H9 (cell line): ENCODE data around the gene TBL3. TPM values are rescaled to one million over a fixed set of nuclear protein-coding genes. Genes with fewer than 3 reads are reported as not detected.

Source experiments
- DNase-seq: peaks from one replicate; pipeline ENCODE4 v3.0.0-alpha.2; 2017
- H2AFZ ChIP-seq: one replicate; pipeline ENCODE4 v1.6.1; 2013; ENCODE audit warnings: mild to moderate bottlenecking, low read length, control low read depth, moderate library complexity
- H2AK5ac ChIP-seq: 2 replicates; pipeline ENCODE4 v1.6.1; 2013; ENCODE audit warnings: low read length, control low read depth, mixed read lengths; ENCODE audit not compliant: insufficient read length
- H2BK120ac ChIP-seq: one replicate; pipeline ENCODE4 v1.6.1; 2013; ENCODE audit warnings: low read depth, mild to moderate bottlenecking, low read length, control low read depth, inconsistent platforms; ENCODE audit not compliant: poor library complexity, severe bottlenecking
- H2BK12ac ChIP-seq: 2 replicates; pipeline ENCODE4 v1.6.1; 2013; ENCODE audit warnings: low read length, control low read depth, mixed read lengths, low read depth; ENCODE audit not compliant: insufficient read length
- H2BK15ac ChIP-seq: 2 replicates; pipeline ENCODE4 v1.6.1; 2013; ENCODE audit warnings: low read depth, low read length, control low read depth
- H2BK20ac ChIP-seq: one replicate; pipeline ENCODE4 v1.6.1; 2013; ENCODE audit warnings: low read depth, mild to moderate bottlenecking, low read length, control low read depth, inconsistent platforms; ENCODE audit not compliant: poor library complexity, severe bottlenecking
- H2BK5ac ChIP-seq: 2 replicates; pipeline ENCODE4 v1.6.1; 2013; ENCODE audit warnings: low read length, control low read depth, mixed read lengths; ENCODE audit not compliant: insufficient read length
- H3K14ac ChIP-seq: 2 replicates; pipeline ENCODE4 v1.6.1; 2013; ENCODE audit warnings: low read length, control low read depth; ENCODE audit not compliant: insufficient read depth
- H3K18ac ChIP-seq: 2 replicates; pipeline ENCODE4 v1.6.1; 2013; ENCODE audit warnings: low read depth, mild to moderate bottlenecking, mixed read lengths, low read length, control low read depth; ENCODE audit not compliant: insufficient read length
- H3K23ac ChIP-seq: 2 replicates; pipeline ENCODE4 v1.6.1; 2013; ENCODE audit warnings: low read length, control low read depth, mixed read lengths, low read depth; ENCODE audit not compliant: insufficient read length
- H3K23me2 ChIP-seq: 2 replicates; pipeline ENCODE4 v1.6.1; 2013; ENCODE audit warnings: low read depth, mild to moderate bottlenecking, mixed read lengths, low read length, control low read depth; ENCODE audit not compliant: insufficient read length, poor library complexity, severe bottlenecking
- H3K27ac ChIP-seq: 2 replicates; pipeline ENCODE4 v1.5.1; 2013; ENCODE audit warnings: low read length, control low read depth, mixed read lengths, low read depth; ENCODE audit not compliant: insufficient read length
- H3K27me3 ChIP-seq: 2 replicates; pipeline ENCODE4 v1.6.1; 2013; ENCODE audit warnings: low read length, control low read depth, inconsistent platforms; ENCODE audit not compliant: insufficient read depth
- H3K4ac ChIP-seq: 2 replicates; pipeline ENCODE4 v1.6.1; 2013; ENCODE audit warnings: low read depth, mild to moderate bottlenecking, control low read depth, inconsistent platforms, low read length, moderate library complexity
- H3K4me1 ChIP-seq: 2 replicates; pipeline ENCODE4 v1.6.1; 2013; ENCODE audit warnings: low read length, control low read depth, inconsistent platforms; ENCODE audit not compliant: insufficient read depth
- H3K4me2 ChIP-seq: 2 replicates; pipeline ENCODE4 v1.6.1; 2013; ENCODE audit warnings: low read length, control low read depth, mixed read lengths; ENCODE audit not compliant: insufficient read length, insufficient read depth
- H3K56ac ChIP-seq: 2 replicates; pipeline ENCODE4 v1.6.1; 2013; ENCODE audit warnings: low read depth, mild to moderate bottlenecking, mixed read lengths, low read length, control low read depth; ENCODE audit not compliant: insufficient read length
- H3K79me1 ChIP-seq: 2 replicates; pipeline ENCODE4 v1.6.1; 2013; ENCODE audit warnings: low read depth, mild to moderate bottlenecking, moderate library complexity, low read length, control low read depth, inconsistent platforms; ENCODE audit not compliant: insufficient read depth, poor library complexity, severe bottlenecking
- H3K79me2 ChIP-seq: 2 replicates; pipeline ENCODE4 v1.6.1; 2013; ENCODE audit warnings: low read length, control low read depth, inconsistent platforms; ENCODE audit not compliant: insufficient read depth
- H3K9ac ChIP-seq: 2 replicates; pipeline ENCODE4 v1.6.1; 2013; ENCODE audit warnings: low read length, control low read depth, mixed read lengths; ENCODE audit not compliant: insufficient read length; ENCODE audit errors: extremely low read depth
- H3K9me3 ChIP-seq: one replicate; pipeline ENCODE4 v1.6.1; 2013; ENCODE audit warnings: low read depth, low read length, inconsistent platforms; ENCODE audit not compliant: control insufficient read depth
- H3T11ph ChIP-seq: one replicate; pipeline ENCODE4 v1.6.1; 2013; ENCODE audit warnings: mild to moderate bottlenecking, low read length, control low read depth, inconsistent platforms
- H4K20me1 ChIP-seq: one replicate; pipeline ENCODE4 v1.6.1; 2013; ENCODE audit not compliant: control insufficient read depth, insufficient read length, insufficient read depth
- H4K5ac ChIP-seq: 2 replicates; pipeline ENCODE4 v1.6.1; 2013; ENCODE audit warnings: low read depth, mild to moderate bottlenecking, mixed read lengths, low read length, control low read depth; ENCODE audit not compliant: insufficient read length
- H4K8ac ChIP-seq: replicated peaks from 2 replicates; pipeline ENCODE4 v1.6.1; 2013; ENCODE audit warnings: low read length, control low read depth, mixed read lengths, low read depth; ENCODE audit not compliant: insufficient read length
- H4K91ac ChIP-seq: 2 replicates; pipeline ENCODE4 v1.6.1; 2013; ENCODE audit warnings: low read depth, mild to moderate bottlenecking, moderate library complexity, mixed read lengths, low read length, control low read depth; ENCODE audit not compliant: insufficient read length
- H3K27ac Mint-ChIP-seq, 3 experiments: 2 replicates in 2 of 3; 3 replicates in 1 of 3; pipeline ENCODE4 v1.8.0; 2020 to 2021; ENCODE audit warnings: mixed read lengths in 3 of 3, mild to moderate bottlenecking in 1 of 3, moderate library complexity in 1 of 3
- H3K27me3 Mint-ChIP-seq: 2 replicates; pipeline ENCODE4 v1.8.0; 2021; ENCODE audit warnings: low read depth, mild to moderate bottlenecking, moderate library complexity, mixed read lengths
- H3K36me3 Mint-ChIP-seq, 3 experiments: 2 replicates in 2 of 3; 3 replicates in 1 of 3; pipeline ENCODE4 v1.8.0; 2020 to 2021; ENCODE audit warnings: low read depth in 3 of 3, mixed read lengths in 3 of 3; ENCODE audit not compliant: insufficient read depth in 1 of 3
- H3K4me1 Mint-ChIP-seq, 2 experiments: 2 replicates each; pipeline ENCODE4 v1.8.0; 2020; ENCODE audit warnings: mixed read lengths in 2 of 2
- H3K4me3 Mint-ChIP-seq, 2 experiments: 2 replicates in 1 of 2; 3 replicates in 1 of 2; pipeline ENCODE4 v1.8.0; 2020 to 2021; ENCODE audit warnings: mild to moderate bottlenecking in 2 of 2, mixed read lengths in 2 of 2, moderate library complexity in 1 of 2
- H3K9me3 Mint-ChIP-seq, 2 experiments: 2 replicates in 1 of 2; 3 replicates in 1 of 2; pipeline ENCODE4 v1.8.0; 2020; ENCODE audit warnings: mild to moderate bottlenecking in 2 of 2, mixed read lengths in 2 of 2, moderate library complexity in 1 of 2
- CTCF ChIP-seq: fragments of 200-600 bp; sonication (generic); conservative IDR thresholded peaks from 3 replicates; pipeline ENCODE4 v1.8.0; 2021; ENCODE audit warnings: antibody characterized with exemption, mild to moderate bottlenecking
- WGBS: extraction: QIAGEN DNeasy Blood & Tissue Kit; methylation state at CpG from one replicate; pipeline ENCODE4 v1.1.7; 2013; ENCODE audit warnings: missing lambda C conversion rate, low lambda C conversion rate, mixed read lengths; ENCODE audit not compliant: insufficient read length; ENCODE audit errors: extremely low coverage; 5-methylcytosine and 5-hydroxymethylcytosine counted together
- total RNA-seq: library from RNA; stranded (reverse); gene quantifications from 2 replicates; pipeline ENCODE4 v1.2.1, GENCODE V29; 2021

Gene TBL3
- total RNA-seq, 1 experiment from 2014 or later: 54.0 TPM

GRCh38 chr16:2019518-2019920, 47.7 kb downstream of the TBL3 start, which contains the start of gene NPW:
TSS of gene NPW (plus strand) at chr16:2019785.
- Mint-ChIP-seq H3K27me3 (peaks cover 75% of the 10 kb centered on the region), H3K27ac (peak within 1 kb of the TSS in 1 of 3 experiments; percentile 40; a peak in 1 of 7 replicates), H3K4me1 (peaks cover 10 to 12% of the 10 kb centered on the region in 2 experiments), H3K9me3 (peaks cover 0 to 6% of the 10 kb centered on the region in 2 experiments; a peak in 3 of 5 replicates), H3K36me3 (peaks cover 0 to 2% (median 0%) of the 10 kb centered on the region in 3 experiments; a peak in 1 of 7 replicates), H3K4me3 (peak within 1 kb of the TSS; percentile 51 to 83)
- H3T11ph ChIP-seq: no peak within 1 kb of the TSS
- H2BK15ac ChIP-seq: no peak within 1 kb of the TSS
- no peak within 1 kb of the TSS for H2BK20ac ChIP-seq
- no peak within 1 kb of the TSS for H2BK12ac ChIP-seq
- no peaks in the 10 kb centered on the region for H3K79me1 ChIP-seq
- H3K9ac ChIP-seq: no peak within 1 kb of the TSS
- H2AFZ ChIP-seq: no peak within 1 kb of the TSS
- no peak within 1 kb of the TSS for H3K27ac ChIP-seq
- TF ChIP-seq CTCF: peak; percentile 15; the same call in 2 of the 3 replicates
- no peaks in the 10 kb centered on the region for H4K20me1 ChIP-seq
- no peak within 1 kb of the TSS for H3K4ac ChIP-seq
- WGBS: no CpG with 5 or more reads among the region's 33 CpGs
- H2BK120ac ChIP-seq: no peak within 1 kb of the TSS
- no peak within 1 kb of the TSS; the same call in 1 of the 2 replicates for H3K14ac ChIP-seq
- DNase-seq: no peak
- no peak within 1 kb of the TSS for H3K23ac ChIP-seq
- H3K18ac ChIP-seq: no peak within 1 kb of the TSS
- H3K27me3 ChIP-seq: peaks cover 13% of the 10 kb centered on the region; the same call in 1 of the 2 replicates
- H4K91ac ChIP-seq: no peak within 1 kb of the TSS
- no peak within 1 kb of the TSS for H3K56ac ChIP-seq
- no peaks in the 10 kb centered on the region for H3K9me3 ChIP-seq
- H4K8ac ChIP-seq: no peak within 1 kb of the TSS
- H4K5ac ChIP-seq: no peak within 1 kb of the TSS
- peak within 1 kb of the TSS; percentile 35 for H3K4me2 ChIP-seq
- peaks cover 13% of the 10 kb centered on the region for H3K23me2 ChIP-seq
- H2AK5ac ChIP-seq: no peak within 1 kb of the TSS
- H3K79me2 ChIP-seq: no peaks in the 10 kb centered on the region
- no peaks in the 10 kb centered on the region; the same call in 1 of the 2 replicates for H3K4me1 ChIP-seq
- H2BK5ac ChIP-seq: no peak within 1 kb of the TSS
